ENCODE measurements around the gene PPM1D. TPM values are rescaled to one million over a fixed set of nuclear protein-coding genes. Genes with fewer than 3 reads are reported as not detected.

PPM1D gene
- total RNA-seq, 1 experiment from 2014 or later: 10.4 TPM

DNA sequence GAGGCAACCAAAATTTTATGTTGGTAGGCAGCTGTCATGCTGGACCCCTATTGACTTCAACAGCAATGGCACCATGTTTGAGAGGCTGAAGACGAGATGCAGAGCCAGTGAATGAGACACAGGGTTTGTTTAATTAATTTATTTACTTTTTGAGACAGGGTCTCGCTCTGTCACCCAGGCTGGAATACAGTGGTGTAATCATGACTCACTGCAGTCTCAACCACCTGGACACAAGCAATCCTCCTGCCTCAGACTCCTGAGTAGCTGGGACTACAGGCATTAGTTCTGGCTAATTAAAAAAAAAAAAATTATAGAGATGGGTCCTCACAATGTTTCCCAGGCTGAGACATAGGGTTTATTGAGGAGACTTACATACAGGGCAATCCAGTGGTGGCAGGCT, 36.2 kb upstream of the PPM1D start:
- Histone ChIP-seq H3K27ac (no peak overlapping the region), H3K27me3 (ENCODE audit: insufficient read depth, low read depth) (no peaks in the 10 kb centered on the region), H3K36me3 (ENCODE audit: low read depth) (no peaks in the 10 kb centered on the region), H3K4me1 (replicated peaks; ENCODE audit: insufficient read depth) (no peaks in the 10 kb centered on the region; the same call in 1 of the 2 replicates), H3K4me3 (no peak overlapping the region), H2AFZ (no peak overlapping the region), H3K79me2 (ENCODE audit: low read depth) (no peaks in the 10 kb centered on the region), H3K4me2 (no peak overlapping the region), H3F3A (ENCODE audit: insufficient read depth, low read depth) (no peaks in the 10 kb centered on the region), H4K20me1 (ENCODE audit: insufficient read depth) (no peaks in the 10 kb centered on the region), H3K9me2 (ENCODE audit: insufficient read depth) (no peaks in the 10 kb centered on the region), H3K9me3 (ENCODE audit: insufficient read depth, low read depth) (no peaks in the 10 kb centered on the region)
- no TSS peak for BruUV-seq (replicated peaks)
- intact Hi-C loops (cut with micrococcal nuclease; ENCODE audit: unreplicated experiment): no loop called here
- POLR2A ChIA-PET (ENCODE audit: unreplicated experiment): interaction anchor here (0.7 kb wide), 1 partner anchor 13 kb away, joined by 9 read pairs; no protein-coding TSS in a partner anchor
- CTCF ChIA-PET: no interaction called here
- no peak for DNase-seq
- TF ChIP-seq CTCF (conservative IDR thresholded peaks at IDR 0.05) (no peak), EZH2 (IDR thresholded peaks at IDR 0.05; ENCODE audit: low read depth) (no peak)

GRCh38 chr17:60565233-60565632, 34.8 kb upstream of the PPM1D start:
- BruUV-seq (replicated peaks): no TSS peak
- no peaks in the 10 kb centered on the region for H3K27me3 ChIP-seq (ENCODE audit: insufficient read depth, low read depth)
- no peaks in the 10 kb centered on the region for H3K9me3 ChIP-seq (ENCODE audit: insufficient read depth, low read depth)
- no peak for DNase-seq
- no peak overlapping the region for H3K27ac ChIP-seq
- no peak overlapping the region for H3K4me3 ChIP-seq
- no peak overlapping the region for H2AFZ ChIP-seq
- H3K9me2 ChIP-seq (ENCODE audit: insufficient read depth): no peaks in the 10 kb centered on the region
- POLR2A ChIA-PET (ENCODE audit: unreplicated experiment): interaction anchor here (0.9 kb wide), 1 partner anchor 615 kb away, joined by 9 read pairs; no protein-coding TSS in a partner anchor
- intact Hi-C loops (cut with micrococcal nuclease; ENCODE audit: unreplicated experiment): no loop called here
- no peaks in the 10 kb centered on the region for H3K79me2 ChIP-seq (ENCODE audit: low read depth)
- no peaks in the 10 kb centered on the region for H4K20me1 ChIP-seq (ENCODE audit: insufficient read depth)
- no peaks in the 10 kb centered on the region for H3K36me3 ChIP-seq (ENCODE audit: low read depth)
- CTCF ChIA-PET: interaction anchor here (0.6 kb wide), 1 partner anchor 11 kb away, joined by 5 read pairs; no protein-coding TSS in a partner anchor
- no peak overlapping the region for H3K4me2 ChIP-seq
- no peaks in the 10 kb centered on the region; the same call in 1 of the 2 replicates for H3K4me1 ChIP-seq (replicated peaks; ENCODE audit: insufficient read depth)
- no peaks in the 10 kb centered on the region for H3F3A ChIP-seq (ENCODE audit: insufficient read depth, low read depth)
- TF ChIP-seq EZH2 (IDR thresholded peaks at IDR 0.05; ENCODE audit: low read depth) (no peak), CTCF (conservative IDR thresholded peaks at IDR 0.05) (no peak)

- intact Hi-C loops (cut with micrococcal nuclease; ENCODE audit: unreplicated experiment): no loop called here
- Histone ChIP-seq H3K9me3 (ENCODE audit: insufficient read depth, low read depth) (no peaks in the 10 kb centered on the region), H3K9me2 (ENCODE audit: insufficient read depth) (no peaks in the 10 kb centered on the region), H4K20me1 (ENCODE audit: insufficient read depth) (no peaks in the 10 kb centered on the region), H3K79me2 (ENCODE audit: low read depth) (no peaks in the 10 kb centered on the region), H3K36me3 (ENCODE audit: low read depth) (no peaks in the 10 kb centered on the region), H3K4me3 (no peak overlapping the region), H3K27me3 (ENCODE audit: insufficient read depth, low read depth) (no peaks in the 10 kb centered on the region), H3F3A (ENCODE audit: insufficient read depth, low read depth) (no peaks in the 10 kb centered on the region), H2AFZ (no peak overlapping the region), H3K4me2 (no peak overlapping the region), H3K4me1 (replicated peaks; ENCODE audit: insufficient read depth) (no peaks in the 10 kb centered on the region), H3K27ac (no peak overlapping the region)
- ChIA-PET CTCF (interaction anchor here (0.6 kb wide), 2 partner anchors 20 to 55 kb away, joined by 3 to 4 read pairs; no protein-coding TSS in a partner anchor), POLR2A (ENCODE audit: unreplicated experiment) (no interaction called here)
- no TSS peak for BruUV-seq (replicated peaks)
- TF ChIP-seq EZH2 (IDR thresholded peaks at IDR 0.05; ENCODE audit: low read depth) (no peak), CTCF (conservative IDR thresholded peaks at IDR 0.05) (no peak)
- no peak for DNase-seq
Observed at GRCh38 chr17:60573236-60574051, 26.5 kb upstream of the PPM1D start.

All from PC-9 (cell line).